ENCODE results near the gene PLEKHG7. TPM values are rescaled to one million over a fixed set of nuclear protein-coding genes. Genes with fewer than 3 reads are reported as not detected.

The PLEKHG7 gene
- total and polyA plus RNA-seq, 4 donors = 0.08 to 0.28 (median 0.13) TPM

GRCh38 chr12:92676710-92677109, 26.1 kb upstream of the PLEKHG7 start:
- no peak for TF ChIP-seq FOXA1 (IDR thresholded peaks at IDR 0.05)
- no peak for TF ChIP-seq SP1 (IDR thresholded peaks at IDR 0.05)
- no peak for TF ChIP-seq HNF4A (conservative IDR thresholded peaks at IDR 0.05)
- no peak for TF ChIP-seq RAD21 (IDR thresholded peaks at IDR 0.05)
- TF ChIP-seq TAF1 (conservative IDR thresholded peaks at IDR 0.05) = no peak
- TF ChIP-seq ZBTB33 (IDR thresholded peaks at IDR 0.05) = no peak
- no peak for TF ChIP-seq FOXA2 (IDR thresholded peaks at IDR 0.05)
- TF ChIP-seq NR2F2 (IDR thresholded peaks at IDR 0.05) = no peak
- TF ChIP-seq JUND (IDR thresholded peaks at IDR 0.05) = no peak
- WGBS = 82% methylated on average over 4 of the region's 4 CpGs
- H3K36me3 ChIP-seq (ENCODE audit: control insufficient read depth in 4 of 4, insufficient read depth in 3 of 4, low read depth in 1 of 4, low read length in 3 of 4) = no peaks in the 10 kb centered on the region
- H3K4me1 ChIP-seq (ENCODE audit: control insufficient read depth in 4 of 4, insufficient read depth in 4 of 4, low read length in 3 of 4) = no peaks in the 10 kb centered on the region
- H3K27ac ChIP-seq (ENCODE audit: low read depth in 1 of 2, low read length in 2 of 2) = no peak overlapping the region
- H3K4me3 ChIP-seq (ENCODE audit: low read depth in 1 of 3, low read length in 3 of 3) = no peak overlapping the region
- DNase-seq (ENCODE audit: low spot score) = no peak
- no peaks in the 10 kb centered on the region for H3K9me3 ChIP-seq (ENCODE audit: control insufficient read depth in 4 of 4, low read length in 3 of 4)
- H3K9ac ChIP-seq (ENCODE audit: low read depth in 1 of 2, low read length in 2 of 2) = no peak overlapping the region
- H3K27me3 ChIP-seq (ENCODE audit: control insufficient read depth in 4 of 4, insufficient read depth in 4 of 4, low read length in 3 of 4) = no peaks in the 10 kb centered on the region

- DNase-seq (ENCODE audit: low spot score) = no peak
- H3K36me3 ChIP-seq (ENCODE audit: control insufficient read depth in 4 of 4, insufficient read depth in 3 of 4, low read depth in 1 of 4, low read length in 3 of 4) = no peaks in the 10 kb centered on the region
- H3K9ac ChIP-seq (ENCODE audit: low read depth in 1 of 2, low read length in 2 of 2) = no peak overlapping the region
- WGBS = 84% methylated on average over 1 of the region's 1 CpG
- H3K27ac ChIP-seq (ENCODE audit: low read depth in 1 of 2, low read length in 2 of 2) = no peak overlapping the region
- H3K4me1 ChIP-seq (ENCODE audit: control insufficient read depth in 4 of 4, insufficient read depth in 4 of 4, low read length in 3 of 4) = no peaks in the 10 kb centered on the region
- H3K4me3 ChIP-seq (ENCODE audit: low read depth in 1 of 3, low read length in 3 of 3) = no peak overlapping the region
- peaks cover 0 to 2% (median 0%) of the 10 kb centered on the region in 4 donors for H3K9me3 ChIP-seq (ENCODE audit: control insufficient read depth in 4 of 4, low read length in 3 of 4)
- no peaks in the 10 kb centered on the region for H3K27me3 ChIP-seq (ENCODE audit: control insufficient read depth in 4 of 4, insufficient read depth in 4 of 4, low read length in 3 of 4)
- no peak for TF ChIP-seq RXRA (IDR thresholded peaks at IDR 0.05)
- TF ChIP-seq CTCF (IDR thresholded peaks at IDR 0.05; ENCODE audit: low read depth, low read length, missing input control) = no peak
- no peak for TF ChIP-seq GABPA (IDR thresholded peaks at IDR 0.05 in 1 of 2, conservative IDR thresholded peaks at IDR 0.05 in 1 of 2)
- TF ChIP-seq ATF3 (IDR thresholded peaks at IDR 0.05) = no peak
- no peak for TF ChIP-seq RAD21 (IDR thresholded peaks at IDR 0.05)
- no peak for TF ChIP-seq TAF1 (conservative IDR thresholded peaks at IDR 0.05)
- TF ChIP-seq YY1 (IDR thresholded peaks at IDR 0.05) = no peak
- TF ChIP-seq REST (IDR thresholded peaks at IDR 0.05) = no peak
- no peak for TF ChIP-seq NR2F2 (IDR thresholded peaks at IDR 0.05)
- TF ChIP-seq FOXA2 (IDR thresholded peaks at IDR 0.05) = no peak
- no peak for TF ChIP-seq JUND (IDR thresholded peaks at IDR 0.05)
- TF ChIP-seq ZBTB33 (IDR thresholded peaks at IDR 0.05) = no peak
- TF ChIP-seq HNF4A (conservative IDR thresholded peaks at IDR 0.05) = no peak
- no peak for TF ChIP-seq SP1 (IDR thresholded peaks at IDR 0.05)
- no peak for TF ChIP-seq FOXA1 (IDR thresholded peaks at IDR 0.05)
- TF ChIP-seq EGR1 (IDR thresholded peaks at IDR 0.05; ENCODE audit: low read depth in 2 of 2) = no peak
- TF ChIP-seq MAX (IDR thresholded peaks at IDR 0.05) = no peak
These were observed 12.2 kb upstream of the PLEKHG7 start for GRCh38 chr12:92690601-92691000.
